Common myeloid progenitor, CD34-positive (primary cell): ENCODE measurements around the gene SLC16A1.

Experiments
- CTCF ChIA-PET: fragments of 350-600 bp; sonication (Branson Sonifier 250); formaldehyde crosslinking; loops from one replicate; lab custom pipeline; 2021; ENCODE audit warnings: antibody characterized with exemption; lab: Charles Lee
- POLR2A ChIA-PET: fragments of 350-600 bp; sonication (Branson Sonifier 250); formaldehyde crosslinking; loops from one replicate; lab custom pipeline; 2021; ENCODE audit warnings: antibody characterized with exemption; lab: Charles Lee
- DNase-seq, 3 donors: peaks; one replicate each; pipeline versions ENCODE4 v3.0.0 to v3.0.0-alpha.2; 2013
- H3K27ac ChIP-seq, 2 experiments: 1 replicate in 1 of 2; 2 replicates in 1 of 2; pipeline ENCODE4 v1.7.0; 2013; ENCODE audit warnings: inconsistent platforms in 2 of 2, low read length in 2 of 2, mild to moderate bottlenecking in 2 of 2, low read depth in 1 of 2, moderate library complexity in 1 of 2; ENCODE audit not compliant: severe bottlenecking in 2 of 2, insufficient read depth in 1 of 2, poor library complexity in 1 of 2
- H3K27me3 ChIP-seq, 5 experiments: replicated peaks in 2 of 5; 1 replicate in 3 of 5; 2 replicates in 2 of 5; pipeline versions ENCODE4 v1.6.1 to v1.7.0; 2013; ENCODE audit warnings: low read length in 4 of 5, mild to moderate bottlenecking in 2 of 5, moderate library complexity in 2 of 5, inconsistent platforms in 1 of 5; ENCODE audit not compliant: insufficient read depth in 5 of 5, control insufficient read depth in 4 of 5
- H3K36me3 ChIP-seq, 4 experiments: 1 replicate in 2 of 4; 2 replicates in 2 of 4; pipeline versions ENCODE4 v1.6.1 to v1.7.0; 2013; ENCODE audit warnings: low read length in 3 of 4, control low read depth in 1 of 4, mild to moderate bottlenecking in 1 of 4; ENCODE audit not compliant: control insufficient read depth in 4 of 4, insufficient read depth in 4 of 4
- H3K4me1 ChIP-seq, 4 experiments: 1 replicate in 3 of 4; 2 replicates in 1 of 4; pipeline versions ENCODE4 v1.6.1 to v1.7.1; 2013; ENCODE audit warnings: low read length in 3 of 4, mild to moderate bottlenecking in 3 of 4, control low read depth in 1 of 4, inconsistent platforms in 1 of 4, moderate library complexity in 1 of 4; ENCODE audit not compliant: control insufficient read depth in 4 of 4, insufficient read depth in 4 of 4; ENCODE audit errors: control extremely low read depth in 1 of 4
- H3K4me3 ChIP-seq, 7 experiments: 1 replicate in 4 of 7; 2 replicates in 3 of 7; pipeline versions ENCODE4 v1.5.1 to v1.7.0; 2013; ENCODE audit warnings: mild to moderate bottlenecking in 7 of 7, low read length in 6 of 7, moderate library complexity in 6 of 7, inconsistent platforms in 2 of 7, low read depth in 2 of 7, control low read depth in 1 of 7; ENCODE audit not compliant: insufficient read depth in 4 of 7, control insufficient read depth in 1 of 7; ENCODE audit errors: extremely low read depth in 1 of 7
- H3K9me3 ChIP-seq, 5 experiments: 1 replicate in 4 of 5; 2 replicates in 1 of 5; pipeline versions ENCODE4 v1.6.1 to v1.7.1; 2013; ENCODE audit warnings: low read length in 4 of 5, mild to moderate bottlenecking in 2 of 5, inconsistent platforms in 1 of 5, low read depth in 1 of 5, moderate library complexity in 1 of 5; ENCODE audit not compliant: control insufficient read depth in 4 of 5, insufficient read depth in 2 of 5; ENCODE audit errors: control extremely low read depth in 1 of 5
- WGBS: methylation state at CpG from one replicate; pipeline ENCODE4 v1.1.5; 2013; ENCODE audit not compliant: insufficient coverage; 5-methylcytosine and 5-hydroxymethylcytosine counted together

The SLC16A1 gene

GRCh38 chr1:112937495-112937894 is 18.5 kb downstream of the SLC16A1 start:
- no peaks in the 10 kb centered on the region for H3K9me3 ChIP-seq
- DNase-seq: no peak
- no peak overlapping the region for H3K27ac ChIP-seq
- ChIA-PET POLR2A (interaction anchor here (0.8 kb wide), 1 partner anchor 18 kb away, joined by 3 read pairs; no protein-coding TSS in a partner anchor), CTCF (interaction anchor here (1.4 kb wide), 1 partner anchor 52 kb away, joined by 3 read pairs; no protein-coding TSS in a partner anchor)
- no peak overlapping the region for H3K4me3 ChIP-seq
- H3K4me1 ChIP-seq: peaks cover 0 to 6% (median 0%) of the 10 kb centered on the region in 4 experiments
- H3K36me3 ChIP-seq: no peaks in the 10 kb centered on the region
- no peaks in the 10 kb centered on the region for H3K27me3 ChIP-seq

GRCh38 chr1:112937070-112937469 is 18.9 kb downstream of the SLC16A1 start:
- H3K27me3 ChIP-seq: no peaks in the 10 kb centered on the region
- H3K4me1 ChIP-seq: peaks cover 0 to 6% (median 0%) of the 10 kb centered on the region in 4 experiments
- 100% methylated on average over 2 of the region's 2 CpGs for WGBS
- H3K9me3 ChIP-seq: no peaks in the 10 kb centered on the region
- DNase-seq: no peak
- H3K27ac ChIP-seq: no peak overlapping the region
- POLR2A ChIA-PET: no interaction called here
- CTCF ChIA-PET: interaction anchor here (1.4 kb wide), 1 partner anchor 52 kb away, joined by 3 read pairs; no protein-coding TSS in a partner anchor
- no peaks in the 10 kb centered on the region for H3K36me3 ChIP-seq
- H3K4me3 ChIP-seq: no peak overlapping the region

- Histone ChIP-seq H3K27ac (peak overlapping the region in 1 of 2 experiments; percentile 14), H3K27me3 (no peaks in the 10 kb centered on the region), H3K4me1 (peaks cover 0 to 6% (median 0%) of the 10 kb centered on the region in 4 experiments), H3K9me3 (no peaks in the 10 kb centered on the region), H3K4me3 (no peak overlapping the region), H3K36me3 (no peaks in the 10 kb centered on the region)
- ChIA-PET CTCF (interaction anchor here (0.6 to 1.0 kb wide), 3 partner anchors 13 to 21 kb away, joined by 3 read pairs; partner anchors contain the start of gene SLC16A1), POLR2A (interaction anchor here (0.6 kb wide), 1 partner anchor 32 kb away, joined by 7 read pairs; no protein-coding TSS in a partner anchor)
- no peak for DNase-seq
Observed at GRCh38 chr1:112935461-112936111, 20.4 kb downstream of the SLC16A1 start.

GRCh38 chr1:112934577-112934976 is 21.4 kb downstream of the SLC16A1 start:
- POLR2A ChIA-PET: no interaction called here
- H3K36me3 ChIP-seq: peaks cover 0 to 5% (median 0%) of the 10 kb centered on the region in 4 experiments
- H3K4me3 ChIP-seq: no peak overlapping the region
- peaks cover 0 to 6% (median 0%) of the 10 kb centered on the region in 4 experiments for H3K4me1 ChIP-seq
- DNase-seq: no peak
- H3K9me3 ChIP-seq: no peaks in the 10 kb centered on the region
- CTCF ChIA-PET: no interaction called here
- no peak overlapping the region for H3K27ac ChIP-seq
- WGBS: 71% methylated on average over 1 of the region's 3 CpGs
- no peaks in the 10 kb centered on the region for H3K27me3 ChIP-seq

- DNase-seq: no peak
- CTCF ChIA-PET: no interaction called here
- H3K4me1 ChIP-seq: peaks cover 0 to 6% (median 0%) of the 10 kb centered on the region in 4 experiments
- H3K36me3 ChIP-seq: peaks cover 0 to 7% (median under 1%) of the 10 kb centered on the region in 4 experiments
- no peaks in the 10 kb centered on the region for H3K27me3 ChIP-seq
- WGBS: no CpG with 5 or more reads among the region's 3 CpGs
- H3K4me3 ChIP-seq: no peak overlapping the region
- H3K9me3 ChIP-seq: no peaks in the 10 kb centered on the region
- POLR2A ChIA-PET: no interaction called here
- no peak overlapping the region for H3K27ac ChIP-seq
Observed at GRCh38 chr1:112933820-112934571, 22.0 kb downstream of the SLC16A1 start.

GRCh38 chr1:112929979-112930378 is 26.0 kb downstream of the SLC16A1 start:
- Histone ChIP-seq H3K4me1 (peaks cover 0 to 5% (median 0%) of the 10 kb centered on the region in 4 experiments), H3K27me3 (no peaks in the 10 kb centered on the region), H3K4me3 (no peak overlapping the region), H3K36me3 (peaks cover 0 to 22% (median 3%) of the 10 kb centered on the region in 4 experiments), H3K27ac (no peak overlapping the region), H3K9me3 (no peaks in the 10 kb centered on the region)
- ChIA-PET CTCF (interaction anchor here (0.8 to 1.1 kb wide), 3 partner anchors 24 to 27 kb away, joined by 3 to 4 read pairs (median 4); partner anchors contain the start of gene SLC16A1), POLR2A (interaction anchor here (0.7 kb wide), 2 partner anchors 90 to 241 kb away, joined by 3 read pairs; no protein-coding TSS in a partner anchor)
- 100% methylated on average over 2 of the region's 4 CpGs for WGBS
- DNase-seq: no peak
